HG02981 (cell line): Measurements from ENCODE around the gene GTF3C5.
"Not testable (repeated sequence)": the region's sequence is repeated elsewhere in the genome, so short reads cannot be mapped to it uniquely, and the experiment has no call there.

ENCODE experiments used
- ATAC-seq: cut with Tn5 transposase; IDR thresholded peaks from one replicate; pipeline ENCODE4 v1.9.1; 2021; ENCODE audit warnings: mild to moderate bottlenecking, moderate library complexity; ENCODE audit not compliant: unreplicated experiment

The GTF3C5 gene

DNA sequence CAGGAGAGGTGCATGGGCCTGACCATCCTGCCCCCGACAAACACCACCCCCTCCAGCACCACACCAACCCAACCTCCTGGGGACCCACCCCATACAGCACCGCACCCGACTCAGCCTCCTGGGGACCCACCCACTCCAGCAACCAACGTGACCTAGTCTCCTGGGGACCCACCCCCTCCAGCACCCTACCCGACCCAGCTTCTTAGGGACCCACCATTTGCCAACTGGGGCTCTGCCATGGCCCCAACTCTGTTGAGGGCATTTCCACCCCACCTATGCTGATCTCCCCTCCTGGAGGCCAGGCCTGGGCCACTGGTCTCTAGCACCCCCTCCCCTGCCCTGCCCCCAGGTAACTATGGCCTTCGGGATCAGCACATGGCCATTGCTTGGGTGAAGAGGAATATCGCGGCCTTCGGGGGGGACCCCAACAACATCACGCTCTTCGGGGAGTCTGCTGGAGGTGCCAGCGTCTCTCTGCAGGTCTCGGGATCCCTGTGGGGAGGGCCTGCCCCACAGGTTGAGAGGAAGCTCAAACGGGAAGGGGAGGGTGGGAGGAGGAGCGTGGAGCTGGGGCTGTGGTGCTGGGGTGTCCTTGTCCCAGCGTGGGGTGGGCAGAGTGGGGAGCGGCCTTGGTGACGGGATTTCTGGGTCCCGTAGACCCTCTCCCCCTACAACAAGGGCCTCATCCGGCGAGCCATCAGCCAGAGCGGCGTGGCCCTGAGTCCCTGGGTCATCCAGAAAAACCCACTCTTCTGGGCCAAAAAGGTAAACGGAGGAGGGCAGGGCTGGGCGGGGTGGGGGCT, 35.6 kb downstream of the GTF3C5 start:
- ATAC-seq: no peak

DNA sequence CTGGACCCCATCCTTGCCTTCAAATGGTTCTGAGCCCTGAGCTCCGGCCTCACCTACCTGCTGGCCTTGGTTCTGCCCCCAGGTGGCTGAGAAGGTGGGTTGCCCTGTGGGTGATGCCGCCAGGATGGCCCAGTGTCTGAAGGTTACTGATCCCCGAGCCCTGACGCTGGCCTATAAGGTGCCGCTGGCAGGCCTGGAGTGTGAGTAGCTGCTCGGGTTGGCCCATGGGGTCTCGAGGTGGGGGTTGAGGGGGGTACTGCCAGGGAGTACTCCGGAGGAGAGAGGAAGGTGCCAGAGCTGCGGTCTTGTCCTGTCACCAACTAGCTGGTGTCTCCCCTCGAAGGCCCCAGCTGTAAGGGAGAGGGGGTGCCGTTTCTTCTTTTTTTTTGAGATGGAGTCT, 36.2 kb downstream of the GTF3C5 start:
- no peak for ATAC-seq

DNA sequence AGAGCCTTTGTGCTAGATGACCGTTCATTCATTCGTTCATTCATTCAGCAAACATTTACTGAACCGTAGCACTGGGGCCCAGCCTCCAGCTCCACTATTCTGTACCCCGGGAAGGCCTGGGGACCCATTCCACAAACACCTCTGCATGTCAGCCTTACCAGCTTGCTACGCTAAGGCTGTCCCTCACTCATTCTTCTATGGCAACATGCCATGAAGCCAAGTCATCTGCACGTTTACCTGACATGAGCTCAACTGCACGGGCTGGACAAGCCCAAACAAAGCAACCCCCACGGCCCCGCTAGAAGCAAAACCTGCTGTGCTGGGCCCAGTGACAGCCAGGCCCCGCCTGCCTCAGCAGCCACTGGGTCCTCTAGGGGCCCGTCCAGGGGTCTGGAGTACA, 37.0 kb downstream of the GTF3C5 start:
- ATAC-seq: no peak

DNA sequence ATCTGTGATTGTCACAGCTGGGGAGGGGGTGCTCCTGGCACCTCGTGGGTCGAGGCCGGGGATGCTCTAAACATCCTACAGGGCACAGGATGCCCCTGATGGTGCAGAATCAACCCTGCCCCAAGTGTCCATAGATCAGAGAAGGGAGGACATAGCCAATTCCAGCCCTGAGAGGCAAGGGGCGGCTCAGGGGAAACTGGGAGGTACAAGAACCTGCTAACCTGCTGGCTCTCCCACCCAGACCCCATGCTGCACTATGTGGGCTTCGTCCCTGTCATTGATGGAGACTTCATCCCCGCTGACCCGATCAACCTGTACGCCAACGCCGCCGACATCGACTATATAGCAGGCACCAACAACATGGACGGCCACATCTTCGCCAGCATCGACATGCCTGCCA, 37.6 kb downstream of the GTF3C5 start:
- not testable (repeated sequence) for ATAC-seq

DNA sequence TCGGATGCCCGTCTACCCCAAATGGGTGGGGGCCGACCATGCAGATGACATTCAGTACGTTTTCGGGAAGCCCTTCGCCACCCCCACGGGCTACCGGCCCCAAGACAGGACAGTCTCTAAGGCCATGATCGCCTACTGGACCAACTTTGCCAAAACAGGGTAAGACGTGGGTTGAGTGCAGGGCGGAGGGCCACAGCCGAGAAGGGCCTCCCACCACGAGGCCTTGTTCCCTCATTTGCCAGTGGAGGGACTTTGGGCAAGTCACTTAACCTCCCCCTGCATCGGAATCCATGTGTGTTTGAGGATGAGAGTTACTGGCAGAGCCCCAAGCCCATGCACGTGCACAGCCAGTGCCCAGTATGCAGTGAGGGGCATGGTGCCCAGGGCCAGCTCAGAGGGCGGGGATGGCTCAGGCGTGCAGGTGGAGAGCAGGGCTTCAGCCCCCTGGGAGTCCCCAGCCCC, 39.7 kb downstream of the GTF3C5 start:
- not testable (repeated sequence) for ATAC-seq

DNA sequence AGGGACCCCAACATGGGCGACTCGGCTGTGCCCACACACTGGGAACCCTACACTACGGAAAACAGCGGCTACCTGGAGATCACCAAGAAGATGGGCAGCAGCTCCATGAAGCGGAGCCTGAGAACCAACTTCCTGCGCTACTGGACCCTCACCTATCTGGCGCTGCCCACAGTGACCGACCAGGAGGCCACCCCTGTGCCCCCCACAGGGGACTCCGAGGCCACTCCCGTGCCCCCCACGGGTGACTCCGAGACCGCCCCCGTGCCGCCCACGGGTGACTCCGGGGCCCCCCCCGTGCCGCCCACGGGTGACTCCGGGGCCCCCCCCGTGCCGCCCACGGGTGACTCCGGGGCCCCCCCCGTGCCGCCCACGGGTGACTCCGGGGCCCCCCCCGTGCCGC, 40.2 kb downstream of the GTF3C5 start:
- not testable (repeated sequence) for ATAC-seq

DNA sequence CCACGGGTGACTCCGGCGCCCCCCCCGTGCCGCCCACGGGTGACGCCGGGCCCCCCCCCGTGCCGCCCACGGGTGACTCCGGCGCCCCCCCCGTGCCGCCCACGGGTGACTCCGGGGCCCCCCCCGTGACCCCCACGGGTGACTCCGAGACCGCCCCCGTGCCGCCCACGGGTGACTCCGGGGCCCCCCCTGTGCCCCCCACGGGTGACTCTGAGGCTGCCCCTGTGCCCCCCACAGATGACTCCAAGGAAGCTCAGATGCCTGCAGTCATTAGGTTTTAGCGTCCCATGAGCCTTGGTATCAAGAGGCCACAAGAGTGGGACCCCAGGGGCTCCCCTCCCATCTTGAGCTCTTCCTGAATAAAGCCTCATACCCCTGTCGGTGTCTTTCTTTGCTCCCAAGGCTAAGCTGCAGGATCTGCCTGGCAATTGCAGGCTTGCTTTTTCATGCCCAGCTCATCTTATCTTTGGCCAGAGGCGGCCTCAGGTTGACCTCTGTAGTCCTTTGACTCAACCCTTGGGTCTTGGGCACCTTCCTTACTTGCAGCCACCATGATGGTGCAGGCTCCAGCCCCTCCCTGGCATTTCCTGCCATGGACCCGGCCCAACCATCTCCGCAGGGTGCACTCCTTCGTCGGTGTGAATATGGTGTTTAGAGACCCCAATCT, 40.8 kb downstream of the GTF3C5 start:
- no peak for ATAC-seq

DNA sequence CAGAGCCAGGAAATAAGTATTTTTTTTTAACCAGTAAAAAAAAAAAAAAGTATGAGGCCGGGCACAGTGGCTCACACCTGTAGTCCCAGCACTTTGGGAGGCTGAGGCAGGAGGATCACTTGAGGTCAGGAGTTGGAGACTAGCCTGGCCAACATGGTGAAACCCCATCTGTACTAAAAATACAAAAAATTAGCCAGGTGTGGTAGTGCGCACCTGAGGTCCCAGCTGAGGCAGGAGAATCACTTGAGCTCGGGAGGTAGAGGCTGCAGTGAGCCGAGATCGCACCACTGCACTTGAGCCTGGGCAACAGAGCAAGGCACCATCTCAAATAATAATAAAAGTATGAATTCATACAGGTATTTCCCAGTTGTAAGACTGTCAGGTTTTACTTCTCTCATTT, 41.4 kb downstream of the GTF3C5 start:
- not testable (repeated sequence) for ATAC-seq

DNA sequence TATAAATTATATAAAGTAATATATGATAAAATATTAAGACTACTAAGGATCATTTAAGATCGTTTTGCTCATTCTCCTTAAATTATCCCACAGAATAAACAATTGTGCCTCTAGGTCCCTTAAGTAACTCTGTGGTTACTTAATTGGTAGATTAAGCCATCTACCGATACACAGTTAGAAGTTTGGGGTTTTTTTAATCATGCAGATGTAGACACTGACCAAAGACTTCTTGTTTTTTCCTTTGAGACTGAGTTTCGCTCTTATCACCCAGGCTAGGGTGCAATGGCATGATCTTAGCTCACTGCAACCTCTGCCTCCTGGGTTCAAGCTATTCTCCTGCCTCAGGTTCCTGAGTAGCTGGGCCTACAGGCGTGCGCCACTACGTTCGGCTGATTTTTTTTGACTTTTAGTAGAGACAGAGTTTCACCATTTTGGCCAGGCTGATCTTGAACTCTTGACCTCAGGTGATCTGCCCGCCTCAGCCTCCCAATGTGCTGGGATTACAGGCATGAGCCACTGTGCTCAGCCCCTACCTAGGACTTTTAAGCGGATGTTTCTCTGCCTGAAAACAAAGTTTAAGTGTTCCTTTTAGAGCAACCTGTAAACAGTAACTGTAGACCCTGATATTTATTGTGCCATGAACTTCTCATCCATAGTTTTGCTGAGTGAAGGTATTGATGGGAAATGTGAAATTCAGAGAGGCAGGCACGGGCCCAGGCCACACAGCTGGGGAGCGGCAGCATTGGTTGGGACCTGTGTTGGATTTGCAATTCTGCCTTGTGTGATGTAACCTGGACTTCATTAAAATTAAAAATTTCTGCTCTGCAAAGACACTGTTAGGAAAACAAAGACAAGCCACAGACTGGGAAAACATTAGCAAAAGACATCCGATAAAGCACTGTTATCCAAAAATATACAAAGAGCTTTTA, 42.6 kb downstream of the GTF3C5 start:
- no peak for ATAC-seq

DNA sequence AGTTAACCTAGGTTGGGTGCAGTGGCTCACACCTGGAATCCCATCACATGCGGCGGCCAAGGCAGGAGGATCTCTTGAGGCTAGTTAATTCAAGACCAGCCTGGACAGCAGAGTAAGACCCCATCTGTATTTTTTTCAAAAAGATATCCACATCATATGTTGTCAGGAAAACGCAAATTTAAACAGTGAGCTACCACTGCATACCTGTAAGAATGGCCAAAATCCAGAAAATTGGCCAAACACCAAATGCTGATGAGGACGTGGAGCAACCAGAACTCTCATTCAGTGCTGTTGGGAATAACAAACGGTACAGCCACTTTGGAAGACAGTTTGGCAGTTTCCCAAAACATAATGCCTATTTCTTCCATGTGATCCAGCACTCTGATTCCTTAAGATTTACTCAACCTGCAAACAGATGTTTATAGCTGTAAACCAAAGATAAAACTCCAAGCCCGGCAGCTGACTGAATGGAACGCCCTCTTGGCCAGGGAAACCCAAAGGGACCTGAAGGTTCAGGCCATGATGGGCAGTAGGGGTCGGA, 43.4 kb downstream of the GTF3C5 start:
- no peak for ATAC-seq

DNA sequence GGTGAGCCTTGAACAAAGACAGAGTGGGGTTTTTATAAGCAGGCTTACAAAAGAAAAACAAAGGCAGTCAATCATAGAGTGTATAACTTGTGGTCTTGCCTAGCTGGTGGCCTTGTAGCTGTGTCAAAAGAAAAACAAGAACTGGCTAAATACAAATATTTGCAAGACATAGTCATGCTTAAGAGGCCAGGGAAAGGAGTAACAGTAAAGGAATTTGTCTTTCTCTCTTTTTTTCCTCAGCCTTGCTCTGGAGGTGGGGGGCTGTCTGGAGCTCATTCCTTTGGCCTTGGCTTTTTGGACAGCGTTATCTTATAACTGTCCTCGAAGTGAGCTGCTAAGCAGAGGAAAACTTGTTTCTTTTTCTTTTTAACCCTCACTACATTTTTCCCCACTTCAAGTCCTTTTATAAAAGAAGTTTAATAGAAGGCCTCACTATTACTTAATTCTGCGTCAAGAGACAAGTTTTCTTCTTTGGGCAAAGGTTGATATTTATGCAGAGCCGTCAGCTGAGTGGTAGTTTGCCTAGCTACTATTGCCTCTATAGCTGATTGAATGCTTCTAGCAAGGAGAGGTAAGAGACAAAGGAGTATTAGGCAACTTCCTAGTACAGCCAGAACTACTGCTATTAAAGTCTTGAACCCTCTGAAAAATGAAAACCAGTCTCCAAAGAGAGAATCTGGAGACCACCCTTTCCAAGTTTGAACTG, 45.3 kb downstream of the GTF3C5 start:
- ATAC-seq: no peak

DNA sequence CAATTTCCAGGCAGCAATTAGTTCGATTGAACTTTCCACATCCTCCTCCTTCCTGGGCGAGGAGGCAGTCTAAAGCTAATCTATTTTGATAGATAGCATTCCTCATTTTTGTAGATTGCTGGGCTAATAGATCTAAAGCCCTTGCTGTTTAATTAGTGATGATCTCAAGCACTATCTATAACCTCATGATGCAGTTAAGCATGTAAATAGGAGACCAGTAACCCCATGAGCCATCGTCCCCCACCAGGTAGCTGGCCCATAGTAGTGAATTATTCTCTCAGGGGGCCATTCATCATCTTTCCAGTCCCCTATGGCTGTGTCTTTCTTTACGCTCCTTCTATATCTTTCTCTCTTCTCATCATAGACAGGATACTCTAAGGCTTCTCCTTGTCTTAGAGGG, 45.9 kb downstream of the GTF3C5 start:
- ATAC-seq: no peak

DNA sequence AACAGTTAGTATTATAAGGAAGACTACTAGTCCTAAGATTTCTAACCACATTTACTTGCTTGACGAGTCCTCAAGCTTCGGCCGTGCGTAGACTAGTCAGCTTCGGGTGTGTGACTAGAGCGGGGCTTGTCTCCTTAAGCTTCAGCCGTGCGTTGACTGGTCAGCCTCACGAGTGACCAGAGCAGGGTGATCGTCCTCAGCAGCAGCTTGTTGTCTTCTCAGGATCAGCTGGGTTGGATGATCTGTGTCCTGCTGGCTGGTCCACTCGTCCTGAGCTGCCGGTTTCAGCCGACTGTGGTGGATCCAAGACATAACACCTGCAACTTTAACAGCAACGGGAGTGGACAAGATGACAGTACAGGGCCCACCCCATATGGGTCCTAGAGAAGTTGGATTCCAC, 47.7 kb downstream of the GTF3C5 start:
- ATAC-seq: no peak

DNA sequence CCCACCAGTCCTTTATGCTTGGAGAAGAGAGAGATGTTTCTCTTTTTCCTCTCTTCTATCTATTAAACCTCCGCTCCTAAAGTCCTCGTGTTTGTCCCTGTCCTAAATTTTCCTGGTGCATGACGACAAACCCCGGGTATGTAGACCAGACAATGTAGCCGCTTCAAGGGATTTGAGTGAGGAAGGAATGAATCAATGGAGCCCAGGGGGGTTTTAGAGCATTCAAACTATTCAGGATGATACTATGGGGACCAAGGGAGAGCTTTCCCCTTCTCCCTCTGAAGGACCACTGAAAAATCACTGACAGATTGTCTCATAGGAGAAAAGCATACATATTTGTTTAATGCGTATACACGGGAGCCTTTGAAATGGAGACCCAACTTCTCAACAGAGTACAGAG, 49.4 kb downstream of the GTF3C5 start:
- ATAC-seq: no peak

DNA sequence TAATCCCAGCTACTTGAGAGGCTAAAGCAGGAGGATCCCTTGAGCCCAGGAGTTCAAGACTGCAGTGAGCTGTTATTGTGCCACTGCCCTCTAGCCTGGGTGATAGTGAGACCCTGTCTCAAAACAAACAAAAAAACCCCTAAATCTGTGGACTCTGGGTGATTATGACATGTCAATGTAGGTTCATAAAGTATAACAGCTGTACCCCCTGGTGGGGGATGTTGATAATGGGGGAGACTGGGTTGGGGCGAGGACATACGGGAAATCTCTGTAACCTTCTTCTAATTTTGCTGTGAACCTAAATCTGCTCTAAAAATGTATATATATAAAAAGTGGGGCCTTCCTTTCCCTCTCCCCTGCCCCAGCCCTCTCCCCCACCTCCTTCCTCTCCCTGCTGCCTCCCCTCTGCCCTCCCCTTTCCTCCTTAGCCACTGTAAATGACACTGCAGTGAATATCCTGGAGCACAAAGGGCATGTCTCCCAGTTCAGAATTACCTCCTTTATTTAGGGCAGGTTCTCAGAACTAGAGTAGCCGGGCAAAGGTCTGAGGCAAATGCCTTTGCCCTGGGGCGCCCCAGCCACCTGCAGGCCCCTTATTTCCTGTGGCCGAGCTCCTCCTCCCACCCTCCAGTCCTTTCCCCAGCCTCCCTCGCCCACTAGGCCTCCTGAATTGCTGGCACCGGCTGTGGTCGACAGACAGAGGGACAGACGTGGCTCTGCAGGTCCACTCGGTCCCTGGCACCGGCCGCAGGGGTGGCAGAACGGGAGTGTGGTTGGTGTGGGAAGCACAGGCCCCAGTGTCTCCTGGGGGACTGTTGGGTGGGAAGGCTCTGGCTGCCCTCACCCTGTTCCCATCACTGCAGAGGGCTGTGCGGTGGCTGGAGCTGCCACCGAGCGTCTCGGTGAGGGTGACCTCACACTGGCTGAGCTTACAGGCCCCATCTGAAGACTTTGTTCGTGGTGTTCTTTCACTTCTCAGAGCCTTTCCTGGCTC, 50.3 kb downstream of the GTF3C5 start:
- not testable (repeated sequence) for ATAC-seq

DNA sequence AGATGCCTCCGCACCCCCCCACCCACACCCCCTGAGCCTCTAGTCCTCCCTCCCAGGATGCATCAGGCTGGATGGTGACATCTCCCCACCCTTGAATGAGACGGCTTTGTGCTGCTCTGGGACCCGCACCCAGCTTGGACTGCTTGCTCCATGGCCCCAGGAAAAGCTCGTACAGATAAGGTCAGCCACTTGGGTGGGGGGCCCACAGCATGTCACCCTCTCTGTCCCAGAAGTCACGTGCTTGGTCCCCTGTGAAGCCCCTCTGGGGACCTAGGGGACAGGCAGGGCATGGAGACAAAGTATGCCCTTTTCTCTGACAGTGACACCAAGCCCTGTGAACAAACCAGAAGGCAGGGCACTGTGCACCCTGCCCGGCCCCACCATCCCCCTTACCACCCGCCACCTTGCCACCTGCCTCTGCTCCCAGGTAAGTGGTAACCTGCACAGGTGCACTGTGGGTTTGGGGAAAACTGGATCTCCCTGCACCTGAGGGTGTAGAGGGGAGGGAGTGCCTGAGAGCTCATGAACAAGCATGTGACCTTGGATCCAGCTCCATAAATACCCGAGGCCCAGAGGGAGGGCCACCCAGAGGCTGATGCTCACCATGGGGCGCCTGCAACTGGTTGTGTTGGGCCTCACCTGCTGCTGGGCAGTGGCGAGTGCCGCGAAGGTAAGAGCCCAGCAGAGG, 51.3 kb downstream of the GTF3C5 start:
- not testable (repeated sequence) for ATAC-seq

DNA sequence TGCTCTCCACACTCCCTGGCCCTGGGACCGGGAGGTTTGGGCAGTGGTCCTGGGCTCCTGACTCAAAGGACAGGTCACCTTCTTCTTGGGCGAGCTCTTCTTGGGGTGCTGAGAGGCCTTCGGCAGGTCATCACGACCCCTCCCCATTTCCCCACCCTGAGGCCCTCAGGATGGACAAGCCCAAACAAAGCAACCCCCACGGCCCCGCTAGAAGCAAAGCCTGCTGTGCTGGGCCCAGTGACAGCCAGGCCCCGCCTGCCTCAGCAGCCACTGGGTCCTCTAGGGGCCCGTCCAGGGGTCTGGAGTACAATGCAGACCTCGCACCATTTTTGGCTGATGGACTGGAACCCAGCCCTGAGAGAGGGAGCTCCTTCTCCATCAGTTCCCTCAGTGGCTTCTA, 52.9 kb downstream of the GTF3C5 start:
- ATAC-seq: not testable (repeated sequence)

DNA sequence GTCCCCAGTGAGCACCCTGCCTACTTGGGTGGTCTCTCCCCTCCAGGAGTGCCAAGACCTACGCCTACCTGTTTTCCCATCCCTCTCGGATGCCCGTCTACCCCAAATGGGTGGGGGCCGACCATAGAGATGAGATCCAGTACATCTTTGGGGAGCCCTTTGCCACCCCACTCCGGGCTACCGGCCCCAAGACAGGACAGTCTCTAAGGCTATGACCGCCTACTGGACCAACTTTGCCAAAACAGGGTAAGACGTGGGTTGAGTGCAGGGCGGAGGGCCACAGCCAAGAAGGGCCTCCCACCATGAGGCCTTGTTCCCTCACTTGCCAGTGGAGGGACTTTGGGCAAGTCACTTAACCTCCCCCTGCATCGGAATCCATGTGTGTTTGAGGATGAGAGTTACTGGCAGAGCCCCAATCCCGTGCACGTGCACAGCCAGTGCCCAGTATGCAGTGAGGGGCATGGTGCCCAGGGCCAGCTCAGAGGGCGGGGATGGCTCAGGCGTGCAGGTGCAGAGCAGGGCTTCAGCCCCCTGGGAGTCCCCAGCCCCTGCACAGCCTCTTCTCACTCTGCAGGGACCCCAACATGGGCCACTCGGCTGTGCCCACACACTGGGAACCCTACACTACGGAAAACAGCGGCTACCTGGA, 55.5 kb downstream of the GTF3C5 start:
- ATAC-seq: not testable (repeated sequence)
